Diencephalon (tissue), 1 donor: ENCODE results near the gene PYY. TPM values are rescaled to one million over a fixed set of nuclear protein-coding genes. Genes with fewer than 3 reads are reported as not detected.

Experiments used
- total RNA-seq: library from RNA; depleted of rRNA; stranded (reverse); fragments of >200 nt; gene quantifications from one replicate; pipeline ENCODE4 v1.2.3, GENCODE V29; 2014

PYY gene
- not detected for total RNA-seq

DNA sequence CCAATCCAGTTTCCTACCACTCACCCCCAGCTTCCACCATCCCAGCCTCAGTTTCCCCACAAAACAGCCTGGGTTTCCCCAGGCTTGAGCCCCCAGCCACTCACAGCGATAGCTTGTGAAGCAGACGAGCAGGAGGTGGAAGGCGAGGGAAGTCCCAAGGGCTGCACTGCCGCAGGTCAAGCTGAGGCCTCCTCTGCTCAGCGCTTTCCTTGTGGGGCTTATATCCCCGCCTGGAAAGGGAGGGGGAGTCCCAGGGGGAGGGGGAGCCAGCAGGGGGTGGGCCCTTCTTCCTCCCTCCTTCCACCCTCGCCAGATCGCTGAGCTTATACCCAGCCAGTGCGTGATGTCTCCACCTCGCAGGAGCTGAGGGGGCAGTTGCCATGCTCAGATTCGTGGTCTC lies at the start of gene PYY:
TSS of gene PYY (minus strand) at position 195 of the 400 bp plus-strand sequence. CDS start 457 bp downstream, outside the sequence.

DNA sequence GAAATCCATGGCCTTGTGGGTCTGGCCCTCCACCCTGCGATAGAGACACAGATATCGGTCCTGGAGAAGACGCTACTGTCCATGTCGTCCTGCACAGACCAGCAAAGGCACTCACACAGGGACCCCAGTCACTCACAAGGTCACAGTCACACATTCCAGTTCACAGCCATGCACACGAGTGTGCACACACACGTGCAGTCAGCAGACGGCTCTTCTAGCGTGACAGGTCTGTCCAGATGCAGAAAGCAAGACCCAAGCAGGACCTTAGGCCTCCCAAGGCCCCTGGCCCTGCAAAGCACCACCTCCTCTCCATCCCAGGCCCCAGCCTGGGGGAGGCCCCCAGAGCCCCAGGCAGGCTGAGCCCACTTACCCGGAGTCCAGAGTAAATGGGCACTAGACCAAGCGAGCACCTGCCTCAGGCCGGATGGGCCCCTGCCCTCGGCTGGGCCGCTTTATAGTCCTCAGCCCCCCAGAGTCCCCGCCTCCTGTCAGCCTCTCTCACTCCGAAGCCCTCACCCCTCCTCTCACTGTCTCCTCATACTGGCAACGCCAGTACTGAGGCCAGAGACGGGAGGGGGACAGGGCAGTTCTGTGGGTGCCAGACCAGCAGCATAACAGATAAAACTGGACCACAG lies 11.6 kb downstream of the PYY start, which contains the start of gene PPY:
TSS of gene PPY (minus strand) at position 426 of the 635 bp plus-strand sequence. CDS start 822 bp downstream, outside the sequence.

DNA sequence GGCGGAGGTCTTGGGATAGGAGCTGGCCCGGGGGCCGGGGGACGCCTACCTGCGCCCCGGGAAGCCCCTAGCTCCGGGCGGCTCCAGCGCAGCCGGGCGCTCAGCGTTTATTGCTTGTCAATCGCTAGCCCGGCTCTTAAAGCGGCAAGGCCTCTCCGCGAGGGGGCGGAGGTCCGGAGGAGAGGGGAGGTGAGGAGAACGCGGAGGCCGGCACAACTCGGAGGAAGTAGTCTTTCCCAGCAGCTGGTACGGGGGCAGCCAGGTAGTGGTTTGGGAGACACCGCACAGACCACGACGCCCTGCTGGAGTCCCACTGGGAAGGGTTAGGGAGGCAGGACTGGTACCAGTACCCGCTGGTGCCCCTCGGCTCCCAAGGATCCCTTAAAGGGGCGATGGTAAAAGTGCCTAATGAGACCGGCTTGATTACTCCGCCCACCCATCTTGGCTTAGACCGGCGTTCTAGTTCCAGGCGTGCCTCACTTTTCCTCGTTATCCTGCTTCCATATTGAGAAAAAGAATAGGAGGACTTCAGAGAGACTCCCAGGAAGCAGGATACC lies 46.2 kb downstream of the PYY start, which contains the start of gene MPP2:
TSS of gene MPP2 (minus strand) at position 112 of the 557 bp plus-strand sequence. CDS start 3,076 bp downstream, outside the sequence.

Other genes with a start within 250 kb of the PYY start
- 0.23 TPM for gene SOST, start 195.1 kb downstream of the PYY start, total RNA-seq
- 42.2 TPM for gene DUSP3, start 175.0 kb downstream of the PYY start, total RNA-seq
- gene CFAP97D1, start 173.5 kb downstream of the PYY start, total RNA-seq, result not detected
- 29.8 TPM for gene MPP3, start 120.8 kb downstream of the PYY start, total RNA-seq
- not detected for gene CD300LG, start 106.8 kb downstream of the PYY start, total RNA-seq
- gene MPP2, start 46.4 kb downstream of the PYY start, total RNA-seq, result 35.8 TPM
- gene PPY, start 11.5 kb downstream of the PYY start, total RNA-seq, result not detected
- gene NAGS, start 50.7 kb upstream of the PYY start, total RNA-seq, result 4.8 TPM
- gene TMEM101, start 61.0 kb upstream of the PYY start, total RNA-seq, result 28.8 TPM
- gene LSM12, start 112.7 kb upstream of the PYY start, total RNA-seq, result 36.7 TPM
- gene G6PC3, start 116.8 kb upstream of the PYY start, total RNA-seq, result 24.7 TPM
- gene HDAC5, start 169.7 kb upstream of the PYY start, total RNA-seq, result 82.4 TPM
- 1.8 TPM for gene HROB, start 188.0 kb upstream of the PYY start, total RNA-seq
- not detected for gene ASB16, start 216.8 kb upstream of the PYY start, total RNA-seq
- 32.1 TPM for gene TMUB2, start 233.0 kb upstream of the PYY start, total RNA-seq
- gene ATXN7L3, start 245.9 kb upstream of the PYY start, total RNA-seq, result 80.3 TPM